H1 (cell line): ENCODE results near the gene CCBE1. TPM values are rescaled to one million over a fixed set of nuclear protein-coding genes. Genes with fewer than 3 reads are reported as not detected.
A peak's percentile ranks its signal among the peaks of the same experiment; 100 is the strongest.

Experiments
- CTCF ChIA-PET: fragments of 300-600 bp; sonication (Branson Sonifier 250); formaldehyde crosslinking; loops from one replicate; lab custom pipeline; 2021; ENCODE audit not compliant: partially characterized antibody; lab: Charles Lee
- POLR2A ChIA-PET: fragments of 300-600 bp; sonication (Branson Sonifier 250); formaldehyde crosslinking; loops from one replicate; lab custom pipeline; 2021; ENCODE audit warnings: inconsistent platforms; ENCODE audit not compliant: partially characterized antibody; lab: Charles Lee
- DNase-seq, 2 experiments: peaks; one replicate each; pipeline versions ENCODE4 v3.0.0 to v3.0.0-alpha.2; 2010 to 2022; ENCODE audit warnings: low spot score in 2 of 2, low read depth in 1 of 2, mixed read lengths in 1 of 2
- FAIRE-seq: peaks from 2 replicates; lab custom pipeline; 2011; peaks lifted over from hg19 to GRCh38; lab: Jason Lieb, UNC
- H2AFZ ChIP-seq: 2 replicates; pipeline ENCODE4 v1.8.1; 2012; ENCODE audit warnings: low read length, inconsistent platforms
- H2AK5ac ChIP-seq: 2 replicates; pipeline ENCODE4 v1.6.1; 2013; ENCODE audit warnings: low read depth, low read length
- H2BK120ac ChIP-seq: replicated peaks from 2 replicates; pipeline ENCODE3; 2013; ENCODE audit warnings: low read depth, low read length, inconsistent platforms
- H2BK12ac ChIP-seq: 2 replicates; pipeline ENCODE4 v1.6.1; 2013; ENCODE audit warnings: low read depth, low read length
- H2BK15ac ChIP-seq: 2 replicates; pipeline ENCODE4 v1.6.1; 2013; ENCODE audit warnings: low read length
- H2BK20ac ChIP-seq: 2 replicates; pipeline ENCODE4 v1.6.1; 2013; ENCODE audit warnings: low read length
- H2BK5ac ChIP-seq: 2 replicates; pipeline ENCODE4 v1.6.1; 2013; ENCODE audit warnings: low read depth, low read length
- H3K14ac ChIP-seq: 2 replicates; pipeline ENCODE4 v1.6.1; 2013; ENCODE audit warnings: inconsistent platforms; ENCODE audit not compliant: insufficient read length
- H3K18ac ChIP-seq: 2 replicates; pipeline ENCODE4 v1.6.1; 2013; ENCODE audit warnings: low read length; ENCODE audit errors: extremely low read depth
- H3K23ac ChIP-seq: 2 replicates; pipeline ENCODE4 v1.6.1; 2013; ENCODE audit warnings: inconsistent platforms; ENCODE audit not compliant: insufficient read length
- H3K23me2 ChIP-seq: 2 replicates; pipeline ENCODE4 v1.6.1; 2013; ENCODE audit warnings: low read depth, low read length
- H3K27ac ChIP-seq: 2 replicates; pipeline ENCODE4 v1.6.1; 2011; ENCODE audit warnings: low read depth, low read length, inconsistent platforms
- H3K27me3 ChIP-seq, 4 experiments: replicated peaks in 1 of 4; 1 replicate in 1 of 4; 2 replicates in 3 of 4; pipeline versions ENCODE4 v1.6.1 to v1.8.1; 2011 to 2013; ENCODE audit warnings: low read length in 3 of 4, mild to moderate bottlenecking in 3 of 4, inconsistent platforms in 2 of 4, mixed read lengths in 2 of 4, moderate library complexity in 1 of 4; ENCODE audit not compliant: control insufficient read depth in 3 of 4, insufficient read depth in 3 of 4; ENCODE audit errors: extremely low read depth in 1 of 4
- H3K36me3 ChIP-seq, 4 experiments: 2 replicates each; pipeline versions ENCODE4 v1.6.1 to v1.8.1; 2011 to 2013; ENCODE audit warnings: mild to moderate bottlenecking in 4 of 4, low read length in 3 of 4, moderate library complexity in 2 of 4, control low read depth in 1 of 4, inconsistent platforms in 1 of 4; ENCODE audit not compliant: insufficient read depth in 4 of 4, control insufficient read depth in 2 of 4
- H3K4ac ChIP-seq: replicated peaks from 2 replicates; pipeline ENCODE3; 2013; ENCODE audit warnings: low read length, low read depth, mixed read lengths, inconsistent platforms; ENCODE audit not compliant: insufficient read length
- H3K4me1 ChIP-seq, 4 experiments: replicated peaks in 1 of 4; 1 replicate in 1 of 4; 2 replicates in 3 of 4; pipeline versions ENCODE4 v1.6.1 to v1.8.1; 2011 to 2013; ENCODE audit warnings: low read length in 3 of 4, inconsistent platforms in 2 of 4, mixed read lengths in 1 of 4; ENCODE audit not compliant: insufficient read depth in 4 of 4, control insufficient read depth in 3 of 4
- H3K4me2 ChIP-seq, 2 experiments: 2 replicates each; pipeline versions ENCODE4 v1.6.1 to v1.8.1; 2011 to 2013; ENCODE audit warnings: low read depth in 2 of 2, low read length in 2 of 2, control low read depth in 1 of 2, inconsistent platforms in 1 of 2, mild to moderate bottlenecking in 1 of 2; ENCODE audit not compliant: insufficient read depth in 1 of 2
- H3K4me3 ChIP-seq, 4 experiments: fragments of 200-600, 300-600 bp in 1 of 4; sonication (generic), shearing (Covaris generic), sonication (Bioruptor Twin) in 1 of 4; 2 replicates each; pipeline versions ENCODE4 v1.5.1 to v1.8.1; 2011 to 2016; ENCODE audit warnings: low read length in 4 of 4, low read depth in 3 of 4, control low read depth in 2 of 4, inconsistent platforms in 2 of 4, mild to moderate bottlenecking in 2 of 4, mixed read lengths in 1 of 4, moderate library complexity in 1 of 4; ENCODE audit not compliant: insufficient read depth in 2 of 4; ENCODE audit errors: extremely low read depth in 1 of 4
- H3K56ac ChIP-seq: replicated peaks from 2 replicates; pipeline ENCODE3; 2013; ENCODE audit warnings: low read depth, mild to moderate bottlenecking, mixed read lengths, low read length, inconsistent platforms; ENCODE audit not compliant: insufficient read length
- H3K79me1 ChIP-seq: 2 replicates; pipeline ENCODE4 v1.6.1; 2013; ENCODE audit warnings: low read depth, low read length, control low read depth
- H3K79me2 ChIP-seq, 2 experiments: 2 replicates each; pipeline versions ENCODE4 v1.6.1 to v1.8.1; 2012 to 2013; ENCODE audit warnings: low read length in 2 of 2, mild to moderate bottlenecking in 2 of 2, inconsistent platforms in 1 of 2; ENCODE audit not compliant: insufficient read depth in 2 of 2, control insufficient read depth in 1 of 2
- H3K9ac ChIP-seq, 4 experiments: replicated peaks in 1 of 4; 1 replicate in 1 of 4; 2 replicates in 3 of 4; pipeline versions ENCODE4 v1.6.1 to v1.8.1; 2011 to 2013; ENCODE audit warnings: low read depth in 3 of 4, low read length in 3 of 4, control low read depth in 2 of 4, mild to moderate bottlenecking in 2 of 4, moderate library complexity in 2 of 4, inconsistent platforms in 1 of 4; ENCODE audit errors: extremely low read depth in 1 of 4
- H3K9me3 ChIP-seq, 2 experiments: 2 replicates each; pipeline versions ENCODE4 v1.6.1 to v1.8.1; 2012 to 2013; ENCODE audit warnings: mild to moderate bottlenecking in 2 of 2, moderate library complexity in 2 of 2, control low read depth in 1 of 2, inconsistent platforms in 1 of 2, low read depth in 1 of 2, low read length in 1 of 2, mixed read lengths in 1 of 2; ENCODE audit not compliant: insufficient read depth in 2 of 2
- H4K20me1 ChIP-seq, 2 experiments: replicated peaks in 1 of 2; 2 replicates each; pipeline versions ENCODE3 to v1.8.1; 2011 to 2013; ENCODE audit warnings: inconsistent platforms in 2 of 2, low read length in 2 of 2, mild to moderate bottlenecking in 1 of 2; ENCODE audit not compliant: insufficient read depth in 2 of 2, control insufficient read depth in 1 of 2
- H4K5ac ChIP-seq: 2 replicates; pipeline ENCODE4 v1.6.1; 2013; ENCODE audit warnings: low read length, low read depth, mixed read lengths, inconsistent platforms; ENCODE audit not compliant: insufficient read length
- H4K8ac ChIP-seq: 2 replicates; pipeline ENCODE4 v1.8.0; 2013; ENCODE audit warnings: mild to moderate bottlenecking, moderate library complexity, low read length, inconsistent platforms; ENCODE audit not compliant: insufficient read depth; ENCODE audit errors: extremely low read depth
- H4K91ac ChIP-seq: replicated peaks from 2 replicates; pipeline ENCODE3; 2013; ENCODE audit warnings: low read length, mixed read lengths, inconsistent platforms; ENCODE audit not compliant: insufficient read length
- CHD1 ChIP-seq: IDR thresholded peaks from 2 replicates; pipeline ENCODE4 v1.6.1; 2012; ENCODE audit warnings: low read depth, low read length, improper control_type of control experiment
- CREB1 ChIP-seq: IDR thresholded peaks from 2 replicates; pipeline ENCODE4 v1.6.1; 2012; ENCODE audit warnings: inconsistent platforms
- POU5F1 ChIP-seq: IDR thresholded peaks from 2 replicates; pipeline ENCODE4 v1.6.1; 2011; ENCODE audit warnings: low read depth, mild to moderate bottlenecking, low read length, moderate library complexity
- RNF2 ChIP-seq: fragments of 200-900, 300-1000 bp; sonication (generic); IDR thresholded peaks from 2 replicates; pipeline ENCODE4 v1.7.1; 2016; ENCODE audit warnings: borderline replicate concordance, low read depth, mild to moderate bottlenecking, antibody characterized with exemption, low read length; ENCODE audit not compliant: poor library complexity, severe bottlenecking; ENCODE audit errors: missing control alignments
- SIRT6 ChIP-seq: IDR thresholded peaks from one replicate; pipeline ENCODE4 v1.7.1; 2012; ENCODE audit warnings: low read length, inconsistent platforms
- SP4 ChIP-seq: IDR thresholded peaks from 2 replicates; pipeline ENCODE4 v1.6.1; 2012; ENCODE audit warnings: low read length, inconsistent platforms
- ZNF274 ChIP-seq: IDR thresholded peaks from 2 replicates; pipeline ENCODE4 v1.7.0; 2012; ENCODE audit warnings: low read length, borderline replicate concordance; ENCODE audit errors: extremely low read depth
- WGBS, 2 experiments: shearing (Covaris generic) in 1 of 2; methylation state at CpG; one replicate each; pipeline versions ENCODE4 v1.1.6 to v1.1.7; 2013 to 2015; ENCODE audit warnings: low lambda C conversion rate in 2 of 2, mixed read lengths in 2 of 2, inconsistent platforms in 1 of 2, low coverage in 1 of 2, missing lambda C conversion rate in 1 of 2; ENCODE audit not compliant: insufficient replicate concordance in 2 of 2, insufficient coverage in 1 of 2, insufficient read length in 1 of 2; ENCODE audit errors: extremely low coverage in 1 of 2, missing lambda C conversion rate in 1 of 2; 5-methylcytosine and 5-hydroxymethylcytosine counted together
- polyA plus RNA-seq, 7 experiments: library from polyadenylated mRNA; depleted of rRNA in 3 of 7; stranded (reverse) in 5 of 7; unstranded in 2 of 7; fragments of >200 nt in 5 of 7; fragments of 200-250 nt in 2 of 7; gene quantifications; 1 replicate in 5 of 7; 2 replicates in 1 of 7; 4 replicates in 1 of 7; pipeline versions ENCODE4 v1.2.1 to v1.2.3, GENCODE V29; 2011 to 2013; ENCODE audit warnings: missing spikeins in 2 of 7, mixed read lengths in 2 of 7
- total RNA-seq: library from RNA; stranded (reverse); fragmentation: NEBNext Ultra II Directional; extraction: Animal tissue kit (Norgen Biotek cat#: 25700); gene quantifications from 2 replicates; pipeline ENCODE4 v1.2.1, GENCODE V29; 2021

CCBE1 gene
- total and polyA plus RNA-seq, 2 of the 8 experiments (the other 6 are each of a cell fraction or from before 2014, with no cell fraction given) = 2.1 to 2.6 TPM

DNA sequence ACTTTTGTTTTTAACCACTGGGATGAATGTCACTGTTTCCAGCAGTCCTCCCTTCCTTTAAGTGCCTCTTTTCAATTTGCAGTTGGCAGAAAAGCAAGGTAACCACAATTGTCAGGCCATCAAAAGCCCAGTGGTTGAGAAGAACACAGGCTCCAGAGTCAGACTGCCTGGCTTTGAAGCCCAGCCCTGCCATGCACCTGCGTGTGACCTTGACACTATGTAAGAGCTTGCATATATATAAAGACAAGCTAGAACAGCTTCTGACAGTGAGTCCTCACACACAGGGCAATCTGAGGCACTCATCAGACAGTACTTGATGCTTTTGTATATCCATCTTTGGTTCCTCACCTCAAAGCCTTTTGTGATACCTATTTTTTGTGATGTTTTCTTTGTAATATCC, 11.0 kb downstream of the CCBE1 start:
- H3K79me1 ChIP-seq = no peaks in the 10 kb centered on the region; the same call in 1 of the 2 replicates
- no peak overlapping the region for H3K56ac ChIP-seq
- no peaks in the 10 kb centered on the region for H3K23me2 ChIP-seq
- no peak overlapping the region for H3K18ac ChIP-seq
- FAIRE-seq = no peak
- 69% methylated on average over 1 of the region's 1 CpG; no CpG with 5 or more reads in 1 of the 2 experiments for WGBS, 2 experiments
- no peak overlapping the region for H3K27ac ChIP-seq
- H3K9ac ChIP-seq = no peak overlapping the region
- no peak overlapping the region for H3K14ac ChIP-seq
- peaks cover 0 to 6% (median 0%) of the 10 kb centered on the region in 4 experiments; a peak in 2 of 7 replicates for H3K27me3 ChIP-seq
- H3K9me3 ChIP-seq = no peaks in the 10 kb centered on the region
- CTCF ChIA-PET = interaction anchor here (1.0 to 10.3 kb wide), 5 partner anchors 11 to 137 kb away, joined by 3 to 78 read pairs (median 3); partner anchors contain the start of gene CCBE1
- H4K5ac ChIP-seq = no peak overlapping the region
- TF ChIP-seq RNF2 (no peak), CHD1 (no peak), POU5F1 (no peak), SP4 (no peak), CREB1 (no peak), ZNF274 (no peak), SIRT6 (no peak)
- H2BK20ac ChIP-seq = peak overlapping the region; percentile 29; the same call in 1 of the 2 replicates
- H4K91ac ChIP-seq = no peak overlapping the region
- no peaks in the 10 kb centered on the region for H3K79me2 ChIP-seq
- no peaks in the 10 kb centered on the region for H3K36me3 ChIP-seq
- H4K8ac ChIP-seq = no peak overlapping the region
- H4K20me1 ChIP-seq = no peaks in the 10 kb centered on the region
- H3K4ac ChIP-seq = no peak overlapping the region
- H2BK5ac ChIP-seq = no peak overlapping the region
- H2AFZ ChIP-seq = no peak overlapping the region
- H2BK120ac ChIP-seq = no peak overlapping the region
- H2BK12ac ChIP-seq = no peak overlapping the region
- no peak overlapping the region; the same call in 1 of the 2 replicates for H2BK15ac ChIP-seq
- POLR2A ChIA-PET = no interaction called here
- H2AK5ac ChIP-seq = peak overlapping the region; percentile 28; the same call in 1 of the 2 replicates
- DNase-seq = no peak
- no peak overlapping the region for H3K23ac ChIP-seq
- no peak overlapping the region for H3K4me2 ChIP-seq
- H3K4me3 ChIP-seq = no peak overlapping the region
- peaks cover 2 to 31% (median 19%) of the 10 kb centered on the region in 4 experiments; a peak in 6 of 7 replicates for H3K4me1 ChIP-seq
